Loucy (cell line): ENCODE results near the gene CAMTA1.

ENCODE experiments used
- CTCF ChIP-seq: fragments of 200-600 bp; sonication (generic); conservative IDR thresholded peaks from 2 replicates; pipeline ENCODE4 v1.5.1; 2014; ENCODE audit warnings: mild to moderate bottlenecking, antibody characterized with exemption, low read length
- EZH2phosphoT487 ChIP-seq: fragments of 200-600 bp; IDR thresholded peaks from 2 replicates; pipeline ENCODE4 v1.6.1; 2018; ENCODE audit warnings: antibody characterized with exemption, mild to moderate bottlenecking, moderate library complexity, borderline replicate concordance

- TF ChIP-seq CTCF (no peak), EZH2phosphoT487 (no peak)
These were observed 540.0 kb downstream of the CAMTA1 start for GRCh38 chr1:7325254-7325653.
